OCI-LY7 (cell line): ENCODE data around the gene ACTA2. TPM values are rescaled to one million over a fixed set of nuclear protein-coding genes. Genes with fewer than 3 reads are reported as not detected.
A peak's percentile ranks its signal among the peaks of the same experiment; 100 is the strongest.

Source experiments
- BruUV-seq: library from RNA; stranded (reverse); fragments of 400-500 nt; replicated peaks from 2 replicates; lab custom pipeline; 2021; lab: Mats Ljungman, UMichigan
- CTCF ChIA-PET: fragments of 300-600 bp; sonication (Branson Sonifier 250); formaldehyde crosslinking; loops from one replicate; lab custom pipeline; 2022; ENCODE audit warnings: antibody characterized with exemption; ENCODE audit not compliant: unreplicated experiment; lab: Charles Lee
- POLR2A ChIA-PET: fragments of 300-600 bp; sonication (Branson Sonifier 250); formaldehyde crosslinking; loops from one replicate; lab custom pipeline; 2022; ENCODE audit warnings: antibody characterized with exemption; lab: Charles Lee
- DNase-seq: peaks from one replicate; pipeline ENCODE4 v3.0.0-alpha.2; 2015; ENCODE audit warnings: low spot score
- H2AFZ ChIP-seq: fragments of 200-600 bp; sonication (generic), shearing (Covaris generic); 2 replicates; pipeline ENCODE4 v1.6.1; 2014; ENCODE audit warnings: mild to moderate bottlenecking, antibody characterized with exemption, low read length, moderate library complexity
- H3K27ac ChIP-seq: fragments of 200-600 bp; sonication (generic); 2 replicates; pipeline ENCODE4 v1.5.1; 2014; ENCODE audit warnings: mixed run types, low read depth, mild to moderate bottlenecking, moderate library complexity, low read length, inconsistent platforms; ENCODE audit not compliant: poor library complexity, severe bottlenecking
- H3K36me3 ChIP-seq: fragments of 200-600 bp; sonication (generic); 2 replicates; pipeline ENCODE4 v1.6.1; 2014; ENCODE audit warnings: mild to moderate bottlenecking, antibody characterized with exemption, low read length, moderate library complexity, mixed read lengths; ENCODE audit not compliant: insufficient read depth
- H3K4me1 ChIP-seq: fragments of 200-600 bp; sonication (generic); 2 replicates; pipeline ENCODE4 v1.5.1; 2014; ENCODE audit warnings: mild to moderate bottlenecking, low read length; ENCODE audit not compliant: insufficient read depth, poor library complexity, severe bottlenecking
- H3K4me2 ChIP-seq: fragments of 200-600 bp; sonication (generic); 2 replicates; pipeline ENCODE4 v1.6.1; 2014; ENCODE audit warnings: mild to moderate bottlenecking, low read length
- H3K4me3 ChIP-seq: fragments of 200-600 bp; sonication (generic); 2 replicates; pipeline ENCODE4 v1.5.1; 2014; ENCODE audit warnings: mild to moderate bottlenecking, low read depth, low read length; ENCODE audit not compliant: poor library complexity, severe bottlenecking
- H3K79me2 ChIP-seq: fragments of 200-600 bp; sonication (generic); 2 replicates; pipeline ENCODE4 v1.6.1; 2016; ENCODE audit warnings: low read depth, mild to moderate bottlenecking, low read length, moderate library complexity, mixed read lengths; ENCODE audit not compliant: insufficient read depth
- H3K9me2 ChIP-seq: fragments of 200-600 bp; sonication (generic); 2 replicates; pipeline ENCODE4 v1.6.1; 2016; ENCODE audit warnings: mild to moderate bottlenecking, low read length, mixed read lengths; ENCODE audit not compliant: insufficient read depth
- H3K9me3 ChIP-seq: fragments of 200-600 bp; sonication (generic); 2 replicates; pipeline ENCODE4 v1.6.1; 2014; ENCODE audit warnings: mild to moderate bottlenecking, mixed run types, low read length, mixed read lengths
- H4K20me1 ChIP-seq: fragments of 200-600 bp; sonication (generic); 2 replicates; pipeline ENCODE4 v1.6.1; 2014; ENCODE audit warnings: mild to moderate bottlenecking, antibody characterized with exemption, low read length, moderate library complexity, mixed read lengths; ENCODE audit not compliant: insufficient read depth
- EZH2phosphoT487 ChIP-seq: fragments of 200-600 bp; sonication (generic); IDR thresholded peaks from 2 replicates; pipeline ENCODE4 v1.6.1; 2018; ENCODE audit warnings: low read depth, borderline replicate concordance, mild to moderate bottlenecking, mixed run types, antibody characterized with exemption, low read length, moderate library complexity, mixed read lengths
- intact Hi-C: fragments of 100-400 bp; cut with micrococcal nuclease; formaldehyde crosslinking; loops from one replicate; pipeline ENCODE4 v1.10.0; 2022; ENCODE audit not compliant: unreplicated experiment
- total RNA-seq, 2 experiments: library from RNA; depleted of rRNA in 1 of 2; stranded (reverse); fragments of >200 nt in 1 of 2; shearing (Covaris generic) in 1 of 2; gene quantifications; 2 replicates each; pipeline ENCODE4 v1.2.3, GENCODE V29; 2014 to 2022
- TF ChIP-seq, protein P1 (sequence below): fragments of 200-600 bp; sonication (generic); conservative IDR thresholded peaks from 2 replicates; pipeline ENCODE4 v1.5.1; 2014; ENCODE audit warnings: mild to moderate bottlenecking, antibody characterized with exemption, low read length, moderate library complexity, mixed read lengths

The ACTA2 gene
- total RNA-seq, 2 experiments from 2014 or later: 1.4 to 3.3 TPM

DNA sequence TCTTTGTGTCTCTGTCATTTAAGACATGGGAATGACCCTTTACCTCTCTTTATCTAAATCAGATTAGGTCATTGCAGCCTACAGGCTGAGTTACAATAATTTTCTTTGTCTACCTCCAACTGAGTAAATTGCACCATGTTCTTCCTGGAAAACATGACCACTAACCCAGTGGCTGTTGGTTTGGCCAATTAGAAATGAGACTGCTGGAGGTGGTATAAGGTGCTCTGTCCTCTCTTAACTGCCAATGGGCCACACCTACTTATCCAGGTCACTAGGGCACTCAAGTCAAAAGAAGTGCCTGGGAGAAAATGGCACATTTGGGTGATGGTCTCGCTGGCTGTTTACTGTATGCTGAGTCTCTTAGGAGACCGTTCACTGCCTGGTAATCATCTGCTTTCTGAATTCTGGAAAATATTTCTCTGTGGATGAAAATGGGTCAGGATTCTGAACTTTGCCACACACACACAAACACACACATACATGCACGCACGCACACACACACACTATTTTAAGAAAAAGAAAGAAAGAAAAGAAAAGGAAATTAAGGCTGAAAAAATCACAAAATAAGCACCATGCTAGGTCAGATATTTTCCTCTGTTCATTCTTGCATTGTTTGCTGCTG, 56.1 kb downstream of the ACTA2 start:
- no TSS peak for BruUV-seq
- Histone ChIP-seq H3K4me2 (peak overlapping the region; percentile 13; the same call in 1 of the 2 replicates), H3K9me3 (no peaks in the 10 kb centered on the region), H2AFZ (no peak overlapping the region), H4K20me1 (no peaks in the 10 kb centered on the region), H3K27ac (no peak overlapping the region), H3K4me1 (peaks cover 61% of the 10 kb centered on the region), H3K9me2 (no peaks in the 10 kb centered on the region), H3K4me3 (no peak overlapping the region), H3K36me3 (peaks cover 54% of the 10 kb centered on the region), H3K79me2 (peaks cover 80% of the 10 kb centered on the region)
- intact Hi-C loops: no loop called here
- TF ChIP-seq EZH2phosphoT487: no peak
- TF ChIP-seq, protein P1, sequence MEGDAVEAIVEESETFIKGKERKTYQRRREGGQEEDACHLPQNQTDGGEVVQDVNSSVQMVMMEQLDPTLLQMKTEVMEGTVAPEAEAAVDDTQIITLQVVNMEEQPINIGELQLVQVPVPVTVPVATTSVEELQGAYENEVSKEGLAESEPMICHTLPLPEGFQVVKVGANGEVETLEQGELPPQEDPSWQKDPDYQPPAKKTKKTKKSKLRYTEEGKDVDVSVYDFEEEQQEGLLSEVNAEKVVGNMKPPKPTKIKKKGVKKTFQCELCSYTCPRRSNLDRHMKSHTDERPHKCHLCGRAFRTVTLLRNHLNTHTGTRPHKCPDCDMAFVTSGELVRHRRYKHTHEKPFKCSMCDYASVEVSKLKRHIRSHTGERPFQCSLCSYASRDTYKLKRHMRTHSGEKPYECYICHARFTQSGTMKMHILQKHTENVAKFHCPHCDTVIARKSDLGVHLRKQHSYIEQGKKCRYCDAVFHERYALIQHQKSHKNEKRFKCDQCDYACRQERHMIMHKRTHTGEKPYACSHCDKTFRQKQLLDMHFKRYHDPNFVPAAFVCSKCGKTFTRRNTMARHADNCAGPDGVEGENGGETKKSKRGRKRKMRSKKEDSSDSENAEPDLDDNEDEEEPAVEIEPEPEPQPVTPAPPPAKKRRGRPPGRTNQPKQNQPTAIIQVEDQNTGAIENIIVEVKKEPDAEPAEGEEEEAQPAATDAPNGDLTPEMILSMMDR: no peak
- DNase-seq: no peak
- ChIA-PET CTCF (no interaction called here), POLR2A (interaction anchor here (2.4 to 6.8 kb wide), 3 partner anchors 10 to 12 kb away, joined by 12 to 201 read pairs (median 21); partner anchors contain the start of gene STAMBPL1)

DNA sequence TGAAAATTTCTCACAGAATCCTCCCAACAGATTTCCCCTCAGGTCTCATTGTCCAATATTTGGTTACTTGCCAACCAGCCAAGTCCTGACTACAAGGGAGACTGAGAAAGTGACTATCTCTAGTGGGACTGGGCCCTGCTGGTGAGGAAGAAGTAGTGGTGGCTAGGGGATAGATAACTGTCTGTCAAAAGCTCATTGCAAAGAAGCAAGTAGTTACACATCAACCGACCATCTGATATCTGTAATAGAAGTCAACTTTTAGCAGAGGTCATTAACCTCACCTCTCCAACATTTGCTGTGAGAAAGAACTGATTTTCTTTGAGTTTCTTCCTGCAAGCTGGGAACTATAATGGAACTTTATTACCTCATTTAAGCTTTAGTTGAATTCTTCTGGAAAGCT, 57.3 kb downstream of the ACTA2 start:
- H3K36me3 ChIP-seq: peaks cover 52% of the 10 kb centered on the region
- H3K4me3 ChIP-seq: no peak overlapping the region
- peaks cover 83% of the 10 kb centered on the region for H3K79me2 ChIP-seq
- no peaks in the 10 kb centered on the region for H3K9me2 ChIP-seq
- no peaks in the 10 kb centered on the region; the same call in 1 of the 2 replicates for H4K20me1 ChIP-seq
- ChIA-PET CTCF (no interaction called here), POLR2A (interaction anchor here (0.8 to 2.7 kb wide), 5 partner anchors 9 to 37 kb away, joined by 4 to 21 read pairs (median 10); no protein-coding TSS in a partner anchor)
- no TSS peak for BruUV-seq
- intact Hi-C loops: no loop called here
- no peak overlapping the region for H2AFZ ChIP-seq
- H3K4me1 ChIP-seq: peaks cover 61% of the 10 kb centered on the region
- H3K4me2 ChIP-seq: no peak overlapping the region
- no peak overlapping the region for H3K27ac ChIP-seq
- TF ChIP-seq EZH2phosphoT487: no peak
- TF ChIP-seq, protein P1: no peak
- no peaks in the 10 kb centered on the region for H3K9me3 ChIP-seq
- DNase-seq: no peak

GRCh38 chr10:88893611-88894010, 59.0 kb downstream of the ACTA2 start:
- Histone ChIP-seq H3K4me1 (peaks cover 65% of the 10 kb centered on the region), H3K27ac (no peak overlapping the region), H3K4me2 (no peak overlapping the region), H3K36me3 (peaks cover 44% of the 10 kb centered on the region), H3K79me2 (peaks cover 85% of the 10 kb centered on the region), H2AFZ (no peak overlapping the region), H4K20me1 (no peaks in the 10 kb centered on the region; the same call in 1 of the 2 replicates), H3K9me3 (no peaks in the 10 kb centered on the region), H3K9me2 (no peaks in the 10 kb centered on the region), H3K4me3 (no peak overlapping the region)
- ChIA-PET POLR2A (interaction anchor here (0.7 to 17.8 kb wide), 5 partner anchors 6 to 148 kb away, joined by 3 to 201 read pairs (median 4); no protein-coding TSS in a partner anchor), CTCF (no interaction called here)
- no peak for DNase-seq
- intact Hi-C loops: no loop called here
- TF ChIP-seq, protein P1: no peak
- TF ChIP-seq EZH2phosphoT487: no peak
- BruUV-seq: no TSS peak
